GM12865 (cell line): Measurements from ENCODE around the gene TMEM44.

ENCODE experiments used
- DNase-seq: peaks from one replicate; pipeline ENCODE4 v3.0.0; 2010; ENCODE audit warnings: low read depth
- H3K4me3 ChIP-seq: 2 replicates; pipeline ENCODE4 v1.5.1; 2011; ENCODE audit warnings: mild to moderate bottlenecking, low read depth, low read length, control low read depth
- CTCF ChIP-seq: IDR thresholded peaks from 2 replicates; pipeline ENCODE4 v1.5.1; 2011; ENCODE audit warnings: low read length, control low read depth, low read depth, inconsistent platforms; ENCODE audit not compliant: insufficient read depth; ENCODE audit errors: missing control alignments

TMEM44 gene

DNA sequence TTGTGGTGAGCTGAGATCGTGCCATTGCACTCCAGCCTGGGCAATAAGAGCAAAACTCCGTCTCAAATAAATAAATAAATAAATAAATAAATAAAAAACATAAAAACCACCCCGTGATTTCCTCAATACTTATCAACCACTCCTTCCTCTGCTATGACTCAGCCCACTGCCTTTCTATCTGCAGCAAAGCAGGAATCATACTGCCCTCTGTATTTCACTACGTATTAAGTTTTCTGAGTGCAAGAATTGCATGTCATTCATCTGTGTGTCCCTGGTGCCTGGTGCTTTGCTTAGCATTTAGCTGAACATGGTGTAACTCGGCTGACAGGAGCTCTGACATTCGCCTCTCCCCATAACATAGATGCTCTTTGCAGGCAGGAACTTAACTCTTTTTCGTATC is 31.6 kb upstream of the TMEM44 start:
- no peak for TF ChIP-seq CTCF
- DNase-seq, result no peak
- no peak overlapping the region for H3K4me3 ChIP-seq

DNA sequence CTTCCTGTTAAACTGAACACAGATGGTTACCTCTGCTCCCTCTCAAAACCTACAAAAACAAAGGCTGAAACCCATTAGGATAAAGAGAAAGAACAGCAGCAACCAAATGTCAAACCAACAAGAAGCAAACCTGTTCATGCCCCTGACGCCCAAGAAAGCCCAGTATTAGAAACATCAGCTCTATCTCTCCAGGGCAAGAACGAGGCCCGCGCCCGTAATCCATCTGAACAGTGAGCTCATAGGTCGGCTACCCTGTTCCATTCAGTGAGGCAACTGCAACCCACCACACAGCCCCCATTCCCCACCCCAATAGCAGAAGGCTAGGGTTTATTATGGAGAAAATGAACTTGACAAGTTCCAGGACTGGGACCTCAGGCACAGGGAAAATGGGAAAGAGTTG is 28.7 kb upstream of the TMEM44 start:
- H3K4me3 ChIP-seq, result no peak overlapping the region
- TF ChIP-seq CTCF, result no peak
- no peak for DNase-seq

DNA sequence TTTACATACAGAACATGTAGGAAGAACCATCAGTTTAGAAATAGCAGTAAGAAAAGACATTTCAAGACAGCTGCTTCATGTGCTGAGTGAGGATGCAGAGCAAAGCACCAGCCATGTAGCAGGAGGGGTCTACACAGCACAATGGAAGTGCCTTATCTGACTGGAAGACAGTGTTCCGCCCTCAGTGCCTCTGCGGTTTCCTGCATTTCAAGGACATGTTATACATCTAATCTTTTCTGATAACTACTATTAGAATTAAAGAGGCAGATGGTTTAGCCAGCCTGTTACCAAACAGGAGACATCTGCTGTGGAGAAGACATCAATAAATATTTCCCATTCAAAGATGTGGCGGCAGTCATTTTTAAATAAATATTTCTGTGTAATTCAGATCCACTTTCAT is 28.2 kb upstream of the TMEM44 start:
- DNase-seq, result no peak
- H3K4me3 ChIP-seq, result no peak overlapping the region
- TF ChIP-seq CTCF, result no peak

DNA sequence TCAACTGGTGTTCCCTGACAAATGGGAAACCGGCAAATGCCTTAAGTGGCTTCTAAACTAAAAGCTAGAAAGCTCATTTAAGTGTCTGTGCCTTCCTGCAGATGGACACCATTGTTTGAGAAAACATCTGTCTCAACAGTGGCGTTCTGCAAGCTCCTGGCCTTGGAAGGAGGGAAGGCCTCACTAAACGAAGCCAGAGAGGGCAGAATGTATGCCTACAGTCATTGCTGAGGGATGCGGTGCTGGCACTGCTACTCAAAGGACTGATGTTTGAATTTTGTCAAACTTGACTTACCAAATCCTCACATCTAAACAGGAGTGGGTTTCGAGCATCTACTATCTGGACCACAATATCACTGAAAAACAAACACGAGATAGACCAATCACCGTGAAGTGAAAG is 26.6 kb upstream of the TMEM44 start:
- TF ChIP-seq CTCF, result no peak
- DNase-seq, result no peak
- H3K4me3 ChIP-seq, result no peak overlapping the region

DNA sequence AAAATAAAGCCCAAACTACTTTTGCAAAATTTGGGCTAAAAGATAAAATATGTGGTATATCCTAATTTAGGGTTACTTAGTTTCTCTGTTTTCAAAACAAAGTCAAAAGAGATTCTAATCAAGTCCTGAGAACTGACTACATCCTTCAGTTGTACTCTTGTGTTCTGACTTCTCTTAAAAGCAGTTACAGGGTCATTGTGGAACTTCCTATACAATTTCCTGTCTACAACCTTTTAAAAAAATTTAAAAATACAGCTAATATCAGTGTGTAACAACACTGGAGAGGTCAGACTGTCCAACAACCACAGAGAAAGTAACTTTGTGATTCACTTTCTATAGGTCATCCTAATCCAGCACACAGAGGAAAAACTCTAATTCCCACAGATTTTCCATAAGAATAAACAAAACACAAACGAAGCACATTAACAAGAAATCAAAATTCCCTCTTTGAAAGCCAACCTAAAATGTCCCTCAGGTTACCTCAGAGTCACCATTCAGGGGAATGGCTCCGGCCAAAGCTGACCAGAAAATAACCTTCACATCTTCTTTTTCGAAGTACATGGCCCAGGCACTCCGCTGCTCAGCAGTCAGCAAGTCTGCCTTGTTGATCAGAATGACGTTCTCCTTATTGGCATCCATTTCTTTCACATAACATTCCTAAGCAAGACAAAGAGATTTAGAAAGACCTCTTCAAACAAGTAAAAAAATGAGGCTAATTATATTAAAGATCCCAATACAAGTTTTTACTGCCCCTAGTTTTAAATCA is 25.4 kb upstream of the TMEM44 start:
- DNase-seq, result no peak
- no peak overlapping the region for H3K4me3 ChIP-seq
- TF ChIP-seq CTCF, result no peak

- TF ChIP-seq CTCF, result no peak
- H3K4me3 ChIP-seq, result no peak overlapping the region
- DNase-seq, result no peak
Observed at GRCh38 chr3:194657439-194657838, 24.2 kb upstream of the TMEM44 start.

GRCh38 chr3:194654443-194654842 is 21.2 kb upstream of the TMEM44 start:
- no peak for TF ChIP-seq CTCF
- H3K4me3 ChIP-seq, result no peak overlapping the region
- DNase-seq, result peak; percentile 62
